Esophagus mucosa (tissue), 1 donor: Measurements from ENCODE around the gene FCHO1. TPM values are rescaled to one million over a fixed set of nuclear protein-coding genes. Genes with fewer than 3 reads are reported as not detected.
A peak's percentile ranks its signal among the peaks of the same experiment; 100 is the strongest.

Experiments
- ATAC-seq: fragments of 200-7000 bp; cut with Tn5 transposase; one replicate; pipeline ENCODE4 v1.9.1; 2020
- total RNA-seq: library from RNA; stranded (reverse); gene quantifications from one replicate; pipeline ENCODE4 v1.2.4, GENCODE V29; 2023
- donor health status: DM: yes; HTN: yes; CAD: no.

The FCHO1 gene
- total RNA-seq, 1 donor from 2014 or later = 0.76 TPM

GRCh38 chr19:17737690-17738153, 13.6 kb upstream of the FCHO1 start:
- ATAC-seq = no peak

GRCh38 chr19:17739121-17739875, 12.0 kb upstream of the FCHO1 start:
- peak; percentile 23 for ATAC-seq

GRCh38 chr19:17741456-17741855, 9.8 kb upstream of the FCHO1 start:
- ATAC-seq = no peak

- no peak for ATAC-seq
These were observed 7.2 kb upstream of the FCHO1 start for GRCh38 chr19:17743874-17744580.

- ATAC-seq = peak; percentile 96
These were observed 3.8 kb upstream of the FCHO1 start for GRCh38 chr19:17747205-17748098.

- no peak for ATAC-seq
These were observed 2.2 kb upstream of the FCHO1 start for GRCh38 chr19:17748884-17749638.

- ATAC-seq = no peak
These were observed 1.4 kb upstream of the FCHO1 start for GRCh38 chr19:17749912-17750317.

- ATAC-seq = no peak
These were observed 616 bp downstream of the FCHO1 start for GRCh38 chr19:17751912-17752273.

GRCh38 chr19:17752865-17753639, 1.8 kb downstream of the FCHO1 start:
- ATAC-seq = no peak

GRCh38 chr19:17753976-17754375, 2.7 kb downstream of the FCHO1 start:
- no peak for ATAC-seq

GRCh38 chr19:17754634-17755442, 3.6 kb downstream of the FCHO1 start:
- ATAC-seq = no peak

GRCh38 chr19:17755443-17755890, 4.2 kb downstream of the FCHO1 start:
- ATAC-seq = no peak

GRCh38 chr19:17755977-17756670, 4.8 kb downstream of the FCHO1 start:
- ATAC-seq = no peak

GRCh38 chr19:17757125-17757524, 5.8 kb downstream of the FCHO1 start:
- peak; percentile 62 for ATAC-seq

GRCh38 chr19:17758515-17758914, 7.2 kb downstream of the FCHO1 start:
- no peak for ATAC-seq

- no peak for ATAC-seq
These were observed 9.9 kb downstream of the FCHO1 start for GRCh38 chr19:17761148-17761547.

- peak; percentile 27 for ATAC-seq
These were observed 11.4 kb downstream of the FCHO1 start for GRCh38 chr19:17762505-17763229.

GRCh38 chr19:17764348-17764747, 13.1 kb downstream of the FCHO1 start:
- no peak for ATAC-seq

- peak; percentile 86 for ATAC-seq
These were observed 13.9 kb downstream of the FCHO1 start for GRCh38 chr19:17765069-17765618.
